Glutamatergic neuron (in vitro differentiated cells): ENCODE data around the gene SMIM34. TPM values are rescaled to one million over a fixed set of nuclear protein-coding genes. Genes with fewer than 3 reads are reported as not detected.
"Not testable (repeated sequence)": the region's sequence is repeated elsewhere in the genome, so short reads cannot be mapped to it uniquely, and the experiment has no call there.

Source experiments
- DNase-seq: peaks from one replicate; pipeline ENCODE4 v3.0.0; 2022
- H3K27ac Mint-ChIP-seq: one replicate; pipeline ENCODE4 v1.8.0; 2020; ENCODE audit warnings: mild to moderate bottlenecking, mixed read lengths, inconsistent platforms; ENCODE audit not compliant: unreplicated experiment
- H3K27me3 Mint-ChIP-seq: one replicate; pipeline ENCODE4 v1.8.0; 2020; ENCODE audit warnings: mild to moderate bottlenecking, moderate library complexity, mixed read lengths, inconsistent platforms; ENCODE audit not compliant: unreplicated experiment
- H3K36me3 Mint-ChIP-seq: one replicate; pipeline ENCODE4 v1.8.0; 2020; ENCODE audit warnings: mild to moderate bottlenecking, mixed read lengths, inconsistent platforms; ENCODE audit not compliant: unreplicated experiment
- H3K4me1 Mint-ChIP-seq: one replicate; pipeline ENCODE4 v1.8.0; 2020; ENCODE audit warnings: mild to moderate bottlenecking, low read depth, mixed read lengths, inconsistent platforms; ENCODE audit not compliant: unreplicated experiment
- H3K4me3 Mint-ChIP-seq: one replicate; pipeline ENCODE4 v1.8.0; 2020; ENCODE audit warnings: mild to moderate bottlenecking, mixed read lengths, inconsistent platforms; ENCODE audit not compliant: unreplicated experiment
- H3K9me3 Mint-ChIP-seq: one replicate; pipeline ENCODE4 v1.8.0; 2020; ENCODE audit warnings: mild to moderate bottlenecking, moderate library complexity, mixed read lengths, inconsistent platforms; ENCODE audit not compliant: unreplicated experiment
- long read RNA-seq: library from polyadenylated mRNA; unstranded; transcript quantifications from one replicate; pipeline ENCODE4 v2.0.0, GENCODE V29; 2020; ENCODE audit not compliant: unreplicated experiment
- total RNA-seq: library from RNA; stranded (reverse); fragmentation: NEBNext Ultra II Directional; extraction: Animal tissue kit (Norgen Biotek cat#: 25700); gene quantifications from one replicate; pipeline ENCODE4 v1.2.1, GENCODE V29; 2021; ENCODE audit not compliant: unreplicated experiment

The SMIM34 gene, protein sequence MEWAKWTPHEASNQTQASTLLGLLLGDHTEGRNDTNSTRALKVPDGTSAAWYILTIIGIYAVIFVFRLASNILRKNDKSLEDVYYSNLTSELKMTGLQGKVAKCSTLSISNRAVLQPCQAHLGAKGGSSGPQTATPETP
- not detected for total RNA-seq
- long read RNA-seq = 0 reads

DNA sequence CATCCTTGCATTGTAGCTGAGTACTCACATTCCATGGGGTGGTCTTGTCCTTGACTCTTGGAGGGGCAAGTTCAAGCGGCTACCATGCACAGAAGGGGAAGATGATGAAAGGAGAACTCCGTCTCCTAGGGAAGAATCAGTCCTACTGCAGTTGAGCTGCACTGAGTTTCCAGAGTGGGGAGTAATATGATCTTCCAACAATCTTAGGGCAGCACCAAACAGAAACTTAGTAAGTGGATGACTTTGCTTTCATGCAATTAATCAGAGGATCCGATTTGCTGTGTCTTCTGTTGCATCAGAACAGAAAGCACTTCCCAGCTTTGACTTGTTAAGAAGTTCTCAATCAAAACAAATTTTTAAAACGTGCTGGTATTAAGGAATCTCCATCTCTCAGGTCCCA, at the start of gene SMIM34:
SMIM34 (minus strand) TSS at position 147 of the 400 bp plus-strand sequence; CDS start at position 35, 112 bp downstream.
- not testable (repeated sequence) for H3K36me3 Mint-ChIP-seq, H3K9me3 Mint-ChIP-seq, DNase-seq, H3K27ac Mint-ChIP-seq, H3K4me1 Mint-ChIP-seq, H3K4me3 Mint-ChIP-seq, H3K27me3 Mint-ChIP-seq

- not testable (repeated sequence) for H3K9me3 Mint-ChIP-seq, H3K27ac Mint-ChIP-seq, DNase-seq, H3K27me3 Mint-ChIP-seq, H3K4me3 Mint-ChIP-seq, H3K36me3 Mint-ChIP-seq, H3K4me1 Mint-ChIP-seq
These were observed 43.6 kb upstream of the SMIM34 start for GRCh38 chr21:34467333-34467732.

GRCh38 chr21:34459426-34459825, 35.7 kb upstream of the SMIM34 start:
- not testable (repeated sequence) for DNase-seq, H3K27me3 Mint-ChIP-seq, H3K36me3 Mint-ChIP-seq, H3K27ac Mint-ChIP-seq, H3K9me3 Mint-ChIP-seq, H3K4me3 Mint-ChIP-seq, H3K4me1 Mint-ChIP-seq

DNA sequence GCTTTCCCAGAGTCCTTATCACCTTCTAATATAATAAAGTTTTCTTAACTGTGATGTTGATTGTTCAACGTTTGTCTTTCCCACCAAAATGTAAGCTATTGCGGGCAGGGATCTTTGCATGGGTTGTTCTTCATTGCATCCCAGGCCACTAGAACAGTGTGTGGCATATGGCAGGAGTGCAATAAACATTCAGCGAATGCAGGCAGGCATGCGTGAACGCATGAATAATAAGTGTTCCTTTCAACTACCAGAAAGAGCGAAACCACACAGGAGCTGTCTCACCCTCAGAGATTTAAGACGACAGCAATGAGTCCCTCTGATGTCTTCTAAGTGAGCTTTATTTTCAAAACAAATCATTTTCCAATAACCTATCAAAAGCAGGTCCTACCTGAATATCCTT, 34.5 kb upstream of the SMIM34 start:
- not testable (repeated sequence) for H3K4me1 Mint-ChIP-seq, H3K9me3 Mint-ChIP-seq, H3K4me3 Mint-ChIP-seq, H3K27ac Mint-ChIP-seq, DNase-seq, H3K27me3 Mint-ChIP-seq, H3K36me3 Mint-ChIP-seq

GRCh38 chr21:34456180-34456579, 32.4 kb upstream of the SMIM34 start:
- not testable (repeated sequence) for H3K36me3 Mint-ChIP-seq, H3K4me1 Mint-ChIP-seq, DNase-seq, H3K4me3 Mint-ChIP-seq, H3K27ac Mint-ChIP-seq, H3K9me3 Mint-ChIP-seq, H3K27me3 Mint-ChIP-seq

DNA sequence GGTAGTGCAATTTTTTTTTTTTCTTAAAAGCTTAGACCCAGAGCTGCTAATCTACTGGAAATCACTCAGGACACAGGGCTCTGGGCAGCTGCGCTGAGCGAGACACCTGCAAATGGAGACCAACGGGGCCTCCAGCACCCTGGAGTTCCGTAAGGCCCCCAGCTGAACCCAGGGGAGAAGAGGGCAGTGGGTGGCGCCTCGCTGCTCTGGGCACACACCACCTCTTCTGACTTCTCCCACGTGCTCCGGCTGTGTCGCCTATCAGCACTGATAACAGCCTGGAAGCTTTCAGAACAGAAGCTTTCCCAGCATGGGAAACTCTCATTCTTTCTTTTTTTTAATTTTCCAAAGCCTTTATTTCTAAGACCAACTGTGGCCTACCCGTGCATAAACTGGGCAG, 31.9 kb upstream of the SMIM34 start:
- not testable (repeated sequence) for H3K4me3 Mint-ChIP-seq, H3K36me3 Mint-ChIP-seq, H3K4me1 Mint-ChIP-seq, DNase-seq, H3K27me3 Mint-ChIP-seq, H3K27ac Mint-ChIP-seq, H3K9me3 Mint-ChIP-seq

DNA sequence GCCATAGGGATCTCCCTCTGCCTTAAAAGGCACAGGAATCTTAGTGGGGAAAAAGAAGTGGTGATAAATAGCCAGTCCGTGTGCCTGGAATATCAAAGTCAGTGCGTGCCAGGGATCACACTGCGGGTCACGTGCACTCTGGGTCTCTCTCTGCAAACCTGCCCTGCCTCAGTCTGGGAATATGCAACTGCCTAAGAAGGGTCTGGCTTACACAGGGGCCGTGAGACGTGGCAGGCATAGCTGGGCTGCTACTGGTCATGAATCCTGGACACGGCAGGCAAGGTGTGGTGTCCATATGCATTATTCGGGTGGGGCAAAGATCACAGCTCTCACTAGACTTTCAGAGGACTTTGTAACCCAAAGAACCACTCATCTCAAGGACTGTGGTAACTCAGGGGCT, 23.3 kb upstream of the SMIM34 start:
- not testable (repeated sequence) for H3K36me3 Mint-ChIP-seq, H3K27me3 Mint-ChIP-seq, H3K27ac Mint-ChIP-seq, H3K4me3 Mint-ChIP-seq, H3K9me3 Mint-ChIP-seq, DNase-seq, H3K4me1 Mint-ChIP-seq

DNA sequence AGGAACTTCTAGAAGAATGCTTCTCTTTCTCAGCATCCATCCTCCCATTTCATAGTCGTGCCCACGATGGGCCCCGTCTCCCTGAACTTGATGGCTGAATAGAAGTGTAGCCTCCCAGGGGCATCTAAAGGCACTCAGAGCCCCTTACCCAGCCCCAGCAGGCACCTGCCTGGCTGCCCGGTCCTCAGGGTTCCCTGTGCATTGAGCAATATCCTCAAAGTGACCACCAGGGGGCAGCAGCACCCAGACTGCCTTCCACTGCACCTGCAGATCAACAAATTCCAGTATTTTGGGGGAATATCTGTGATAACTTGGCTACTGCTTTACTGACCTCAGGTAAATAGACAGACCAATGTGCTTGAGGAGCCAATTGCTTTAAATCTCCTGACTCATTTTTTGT, 19.7 kb upstream of the SMIM34 start:
- H3K36me3 Mint-ChIP-seq, H3K27me3 Mint-ChIP-seq, H3K9me3 Mint-ChIP-seq, DNase-seq, H3K27ac Mint-ChIP-seq, H3K4me1 Mint-ChIP-seq, H3K4me3 Mint-ChIP-seq: not testable (repeated sequence)

GRCh38 chr21:34429710-34430109, 6.0 kb upstream of the SMIM34 start:
- not testable (repeated sequence) for H3K27me3 Mint-ChIP-seq, H3K4me3 Mint-ChIP-seq, H3K36me3 Mint-ChIP-seq, DNase-seq, H3K27ac Mint-ChIP-seq, H3K4me1 Mint-ChIP-seq, H3K9me3 Mint-ChIP-seq

- not testable (repeated sequence) for H3K27me3 Mint-ChIP-seq, H3K9me3 Mint-ChIP-seq, H3K4me3 Mint-ChIP-seq
These were observed 4.7 kb upstream of the SMIM34 start for GRCh38 chr21:34428441-34428840.

GRCh38 chr21:34427339-34427738, 3.6 kb upstream of the SMIM34 start:
- not testable (repeated sequence) for DNase-seq, H3K4me3 Mint-ChIP-seq, H3K36me3 Mint-ChIP-seq, H3K4me1 Mint-ChIP-seq, H3K27ac Mint-ChIP-seq, H3K9me3 Mint-ChIP-seq, H3K27me3 Mint-ChIP-seq

More at GRCh38 chr21:34428441-34428840, 4.7 kb upstream of the SMIM34 start:
- H3K27ac Mint-ChIP-seq, DNase-seq, H3K4me1 Mint-ChIP-seq, H3K36me3 Mint-ChIP-seq: not testable (repeated sequence)

GRCh38 chr21:34417448-34418077, 6.2 kb downstream of the SMIM34 start:
- not testable (repeated sequence) for H3K4me3 Mint-ChIP-seq, H3K27ac Mint-ChIP-seq, H3K9me3 Mint-ChIP-seq, H3K4me1 Mint-ChIP-seq, H3K36me3 Mint-ChIP-seq, H3K27me3 Mint-ChIP-seq, DNase-seq

DNA sequence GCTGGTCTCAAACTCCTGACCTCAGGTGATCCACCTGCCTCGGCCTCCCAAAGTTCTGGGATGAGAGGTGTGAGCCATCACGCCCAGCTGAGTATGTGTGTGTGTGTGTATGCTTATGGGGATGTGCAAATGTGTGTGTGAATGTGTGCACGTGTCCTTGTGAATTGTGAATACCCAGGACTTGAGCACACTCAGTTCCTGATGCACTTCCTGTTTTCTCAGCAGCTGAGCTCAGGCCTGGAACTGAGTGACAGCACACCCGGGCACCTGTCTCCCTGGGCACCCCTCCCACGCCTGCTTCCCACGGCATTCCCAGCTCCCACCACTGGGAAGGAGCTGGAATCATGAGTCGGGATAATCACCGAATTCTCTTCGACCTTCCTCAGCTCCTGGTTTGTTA, 16.5 kb downstream of the SMIM34 start:
- not testable (repeated sequence) for H3K9me3 Mint-ChIP-seq, H3K27ac Mint-ChIP-seq, H3K4me1 Mint-ChIP-seq

More for the DNA sequence above, 16.5 kb downstream of the SMIM34 start:
- not testable (repeated sequence) for H3K4me3 Mint-ChIP-seq, DNase-seq, H3K27me3 Mint-ChIP-seq, H3K36me3 Mint-ChIP-seq
